CD4-positive, alpha-beta T cell treated with Interleukin-2 at 100 ng/mL for 4 hours (primary cell): ENCODE results near the gene OR52A5.
A peak's percentile ranks its signal among the peaks of the same experiment; 100 is the strongest.
"Not testable (repeated sequence)": the region's sequence is repeated elsewhere in the genome, so short reads cannot be mapped to it uniquely, and the experiment has no call there.

Source experiments
- DNase-seq: peaks from one replicate; pipeline ENCODE4 v3.0.0-alpha.2; 2020; ENCODE audit warnings: low spot score

Gene OR52A5

DNA sequence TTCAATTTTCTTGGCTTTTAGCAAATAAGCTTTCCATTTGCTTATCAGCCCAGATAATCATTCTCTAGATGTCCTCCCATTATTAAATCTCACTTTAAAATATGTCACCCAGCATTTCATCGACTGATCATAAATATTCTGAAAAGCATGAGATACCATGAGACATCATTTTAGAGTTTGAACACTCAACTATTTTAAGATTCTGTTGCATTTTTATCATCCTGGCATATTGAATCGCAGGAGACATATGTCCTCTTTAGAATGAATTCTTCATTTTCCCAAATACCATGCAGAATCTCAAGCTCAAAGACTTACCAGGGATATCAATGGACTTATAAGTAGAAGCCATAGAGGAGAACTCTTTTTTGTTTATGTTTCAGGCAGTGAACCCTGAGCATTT lies at the start of gene OR52A5:
Gene OR52A5 (minus strand): TSS at position 361 of the 400 bp plus-strand sequence. CDS start 5,714 bp downstream, outside the sequence.
- no peak for DNase-seq

DNA sequence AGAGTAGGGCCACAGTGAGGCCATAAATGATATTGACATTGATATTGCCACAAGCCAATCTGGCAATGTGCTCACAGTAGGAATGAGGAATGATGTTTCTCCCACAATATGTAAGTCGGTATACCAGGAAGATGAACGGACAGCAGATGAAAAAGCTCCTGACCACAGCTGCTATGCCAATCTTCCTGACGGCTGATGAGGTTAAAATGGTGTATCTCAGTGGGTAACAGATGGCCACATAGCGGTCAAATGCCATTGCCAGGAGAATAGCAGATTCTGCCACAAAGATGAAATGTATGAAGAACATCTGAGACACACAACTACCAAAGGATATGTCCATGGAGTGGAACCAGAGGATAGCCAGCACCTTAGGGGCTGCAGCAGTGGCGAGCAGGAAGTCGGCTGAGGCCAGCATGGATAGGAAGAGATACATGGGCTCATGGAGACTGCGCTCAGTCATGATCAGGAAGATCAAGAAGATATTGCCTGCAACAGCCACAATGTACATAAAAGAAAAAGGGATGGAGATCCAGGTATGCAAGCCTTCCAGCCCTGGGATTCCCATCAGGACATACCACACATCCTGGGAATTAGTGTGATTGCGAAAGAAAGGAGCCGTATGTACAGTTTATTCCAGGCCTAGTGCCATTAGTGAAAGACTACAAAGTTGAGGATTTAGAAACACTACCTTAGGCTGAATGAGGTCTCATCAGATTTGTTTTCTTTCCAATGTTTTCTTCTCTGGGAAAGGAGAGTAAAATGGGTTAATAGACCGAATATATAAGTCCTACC lies 40.1 kb upstream of the OR52A5 start:
- no peak for DNase-seq

DNA sequence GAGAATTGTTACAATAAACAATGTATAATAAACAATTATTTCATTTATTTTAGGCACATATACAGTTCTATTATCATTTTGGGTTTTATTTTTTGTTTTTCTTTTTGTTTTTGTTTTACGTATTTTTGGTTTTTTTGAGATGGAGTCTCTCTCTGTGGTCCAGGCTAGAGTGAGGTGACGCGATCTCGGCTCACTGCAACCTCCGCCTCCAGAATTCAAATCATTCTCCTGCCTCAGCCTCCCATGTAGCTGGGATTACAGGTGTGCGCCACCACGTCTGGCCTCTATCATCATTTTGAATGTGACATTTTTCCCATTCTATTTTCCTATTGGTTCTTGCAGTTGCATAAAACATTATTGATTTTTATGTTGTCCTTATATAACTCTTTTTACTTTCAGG lies 36.8 kb upstream of the OR52A5 start:
- no peak for DNase-seq

DNA sequence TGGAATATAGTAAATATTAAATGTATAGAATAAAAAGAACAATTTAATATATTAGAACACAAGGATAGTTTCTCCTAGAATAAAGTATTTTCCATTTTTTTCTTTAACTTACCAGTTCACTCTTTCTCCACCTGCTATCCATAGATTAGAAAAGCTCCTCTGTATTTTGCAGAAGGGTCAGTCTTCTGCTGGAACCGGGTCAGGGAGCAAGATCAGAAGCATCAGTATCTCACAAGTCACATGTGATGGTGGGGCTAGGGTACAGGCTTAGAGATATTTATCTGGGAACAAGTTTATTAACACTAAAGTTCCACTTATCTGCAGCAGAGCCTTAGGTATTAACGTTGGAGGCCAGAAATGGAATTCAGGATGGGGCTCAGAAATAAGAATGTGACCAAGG lies 33.7 kb upstream of the OR52A5 start:
- no peak for DNase-seq

DNA sequence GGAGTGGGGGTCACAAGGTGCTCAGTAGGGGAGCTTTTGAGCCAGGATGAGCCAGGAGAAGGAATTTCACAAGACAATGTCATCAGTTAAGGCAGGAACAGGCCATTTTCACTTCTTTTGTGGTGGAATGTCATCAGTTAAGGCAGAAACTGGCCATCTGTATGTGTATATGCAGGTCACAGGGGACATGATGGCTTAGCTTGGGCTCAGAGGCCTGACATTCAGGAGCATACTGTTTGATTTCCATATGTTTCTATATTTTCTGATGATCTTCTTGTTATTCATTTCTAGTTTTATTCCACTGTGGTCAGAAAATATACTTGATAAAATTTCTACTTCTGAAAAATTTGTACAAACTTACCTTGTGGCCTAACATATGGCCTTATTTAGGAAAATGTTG lies 27.7 kb upstream of the OR52A5 start:
- not testable (repeated sequence) for DNase-seq

DNA sequence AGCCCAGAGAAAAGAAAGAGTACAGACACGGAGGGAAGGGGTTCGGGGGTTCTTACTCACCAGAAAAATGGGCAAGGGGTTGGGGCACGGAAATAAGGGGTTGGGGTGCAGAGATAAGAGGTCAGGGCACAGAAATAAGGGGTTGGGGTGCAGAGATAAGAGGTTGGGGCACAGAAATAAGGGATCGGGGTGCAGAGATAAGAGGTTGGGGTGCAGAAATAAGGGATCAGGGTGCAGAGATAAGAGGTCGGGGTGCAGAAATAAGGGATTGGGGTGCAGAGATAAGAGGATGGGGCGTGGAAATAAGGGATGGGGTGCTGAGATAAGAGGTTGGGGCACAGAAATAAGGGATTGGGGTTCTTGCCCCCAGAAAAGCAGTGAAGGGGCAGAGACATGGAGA lies 26.7 kb upstream of the OR52A5 start:
- not testable (repeated sequence) for DNase-seq

DNA sequence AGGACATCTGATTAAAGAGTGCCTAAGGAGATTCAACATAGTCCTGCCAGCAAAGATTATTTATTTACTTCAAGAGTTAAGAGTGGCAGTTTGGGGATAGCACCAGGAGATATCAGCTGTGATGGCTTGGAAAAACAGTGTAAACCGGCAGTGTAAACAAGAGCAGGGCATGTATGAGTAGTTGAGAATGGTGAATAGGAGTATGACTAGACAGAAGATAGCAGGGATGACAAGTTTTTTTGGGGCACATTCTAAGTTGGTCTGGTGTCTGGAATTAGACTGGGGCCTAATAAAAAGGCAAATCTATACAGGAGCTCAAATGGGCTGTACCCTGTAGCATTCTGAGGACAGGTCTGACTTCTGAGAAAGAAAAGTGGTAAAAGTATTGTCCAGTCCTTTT lies 22.9 kb upstream of the OR52A5 start:
- not testable (repeated sequence) for DNase-seq

DNA sequence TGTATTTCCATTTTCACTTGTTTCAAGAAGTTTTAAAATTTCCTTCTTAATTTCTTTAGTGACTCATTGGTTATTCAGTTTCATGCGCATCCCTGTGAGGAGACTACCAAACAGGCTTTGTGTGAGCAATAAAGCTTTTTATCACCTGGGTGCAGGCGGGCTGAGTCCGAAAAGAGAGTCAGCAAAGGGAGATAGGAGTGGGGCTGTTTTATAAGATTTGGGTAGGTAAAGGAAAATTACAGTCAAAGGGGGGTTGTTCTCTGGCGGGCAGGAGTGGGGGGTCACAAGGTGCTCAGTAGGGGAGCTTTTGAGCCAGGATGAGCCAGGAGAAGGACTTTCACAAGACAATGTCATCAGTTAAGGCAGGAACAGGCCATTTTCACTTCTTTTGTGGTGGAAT lies 22.1 kb upstream of the OR52A5 start:
- DNase-seq = not testable (repeated sequence)

DNA sequence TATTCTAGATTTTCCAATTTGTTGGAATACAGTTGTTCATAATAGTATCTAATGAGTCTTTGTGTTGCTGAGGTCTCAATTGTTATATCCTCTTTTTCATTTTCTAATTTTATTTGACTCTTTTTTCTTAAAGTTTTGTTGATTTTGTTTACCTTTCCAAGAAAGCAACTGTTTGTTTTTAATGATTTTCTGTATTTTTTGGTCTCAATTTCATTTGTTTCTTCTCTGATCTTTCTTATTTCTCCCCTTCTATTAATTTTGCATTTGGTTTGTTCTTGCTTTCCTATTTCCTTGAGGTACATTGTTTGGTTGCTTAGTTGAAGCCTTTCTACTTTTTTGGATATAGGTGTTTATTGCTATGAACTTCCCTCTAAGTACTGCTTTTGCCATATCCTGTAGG lies 21.6 kb upstream of the OR52A5 start:
- no peak for DNase-seq

DNA sequence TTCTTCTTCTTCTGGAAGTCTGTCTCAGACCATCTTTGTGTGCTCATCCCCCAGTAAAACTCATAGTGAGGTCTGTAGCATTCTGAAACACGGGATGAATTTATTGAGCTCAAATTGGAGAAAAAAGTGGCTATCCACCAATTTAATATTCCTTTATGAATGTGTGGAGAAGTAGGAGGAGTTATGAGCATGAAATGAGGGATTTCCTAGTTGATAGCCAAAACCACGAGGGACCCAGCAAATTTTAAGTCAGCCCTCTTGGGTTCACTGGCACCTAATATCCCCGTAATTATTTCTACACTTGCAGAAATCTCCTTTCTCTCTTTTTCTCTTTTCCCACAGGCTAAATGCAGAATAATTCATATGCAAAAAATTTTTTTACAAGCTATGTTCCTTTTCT lies 16.5 kb upstream of the OR52A5 start, which contains the start of gene OR52A1:
Gene OR52A1 (minus strand): TSS at position 101 of the 400 bp plus-strand sequence. CDS start 2,388 bp downstream, outside the sequence.
- DNase-seq = no peak

DNA sequence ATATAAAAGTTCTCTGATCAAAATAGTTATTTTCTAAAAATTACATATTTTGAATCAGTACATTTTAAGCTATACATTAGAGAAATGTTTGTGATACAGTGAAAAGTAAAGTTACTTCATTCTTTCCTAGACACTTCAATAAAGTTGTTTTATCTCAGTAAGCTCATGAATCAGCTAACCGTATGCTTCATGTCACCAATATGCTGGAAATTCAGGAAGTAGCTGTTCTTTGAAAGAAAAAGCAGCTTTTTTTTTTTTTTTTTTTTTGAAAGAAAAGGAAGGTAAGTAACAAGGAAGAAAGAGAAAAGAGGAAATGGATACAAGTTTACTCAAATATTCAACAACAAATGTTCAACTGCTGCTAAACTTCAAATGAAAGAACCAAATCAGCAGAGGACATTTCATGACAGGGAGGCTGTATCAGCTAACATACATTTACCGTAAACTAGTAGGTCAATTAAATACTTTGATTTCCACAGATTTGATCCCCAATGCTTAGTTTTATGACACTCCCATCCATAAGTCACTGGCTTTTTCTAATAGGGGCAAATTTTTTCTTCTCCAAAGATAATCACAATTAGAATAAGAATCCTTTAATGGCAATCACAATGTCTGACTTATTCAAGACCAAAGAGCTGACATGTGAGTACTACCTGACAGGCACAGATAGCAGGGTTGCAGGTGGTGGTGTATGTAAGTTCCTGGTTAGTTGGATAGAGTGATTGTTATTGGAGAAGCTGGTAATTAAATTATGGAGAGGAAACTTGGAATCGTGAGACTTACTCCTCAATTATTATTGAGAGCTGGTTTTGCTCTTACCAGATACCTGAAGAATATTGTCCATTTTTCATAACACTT lies 15.6 kb upstream of the OR52A5 start:
- no peak for DNase-seq

DNA sequence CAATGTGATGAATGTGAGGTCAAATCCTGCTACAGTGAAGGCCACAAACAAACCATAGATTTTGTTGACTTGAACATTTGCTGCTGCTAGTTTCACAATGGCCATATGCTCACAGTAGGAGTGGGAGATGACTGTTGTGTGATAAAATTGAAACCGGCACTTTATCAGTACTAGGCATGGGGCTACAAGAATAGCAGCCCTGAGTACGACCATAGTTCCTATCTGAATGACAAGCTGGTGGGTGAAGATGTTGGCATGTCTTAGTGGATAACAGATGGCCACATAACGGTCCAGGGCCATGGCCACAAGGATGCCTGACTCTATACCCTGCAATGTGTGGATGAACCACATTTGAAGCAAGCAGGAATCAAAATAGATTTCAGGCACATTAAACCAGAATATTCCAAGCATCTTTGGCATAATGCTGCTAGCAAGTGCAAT lies 13.6 kb upstream of the OR52A5 start:
- DNase-seq = no peak

DNA sequence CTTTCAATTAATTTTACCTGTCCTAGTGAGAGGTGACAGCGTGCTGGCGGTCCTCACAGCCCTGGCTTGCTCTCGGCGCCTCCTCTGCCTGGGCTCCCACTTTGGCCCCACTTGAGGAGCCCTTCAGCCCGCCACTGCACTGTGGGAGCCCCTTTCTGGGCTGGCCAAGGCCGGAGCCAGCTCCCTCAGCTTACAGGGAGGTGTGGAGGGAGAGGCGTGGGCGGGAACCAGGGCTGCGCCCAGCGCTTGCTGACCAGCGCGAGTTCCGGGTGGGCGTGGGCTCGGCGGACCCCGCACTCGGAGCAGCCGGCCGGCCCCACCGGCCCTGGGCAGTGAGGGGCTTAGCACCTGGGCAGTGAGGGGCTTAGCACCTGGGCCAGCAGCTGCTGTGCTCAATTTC lies 6.0 kb upstream of the OR52A5 start:
- DNase-seq = not testable (repeated sequence)

DNA sequence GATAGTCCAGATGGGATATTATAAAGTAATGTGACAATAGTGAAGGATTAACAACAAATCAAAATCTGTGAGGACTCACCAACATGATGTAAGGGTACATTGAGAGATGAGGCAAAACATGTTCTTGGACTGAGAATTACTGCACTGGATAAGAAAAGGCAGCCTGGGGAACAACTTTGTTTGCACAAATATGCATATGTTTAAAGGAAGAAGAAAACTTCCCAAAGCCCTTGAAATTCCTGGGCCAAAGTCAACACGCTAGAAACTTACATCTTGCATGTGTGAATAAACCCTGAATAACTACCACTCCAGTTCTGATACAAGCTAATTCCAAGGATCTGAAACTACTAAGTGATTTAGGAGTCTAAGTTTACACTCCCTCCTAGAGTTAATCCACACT lies 1.1 kb downstream of the OR52A5 start:
- no peak for DNase-seq

DNA sequence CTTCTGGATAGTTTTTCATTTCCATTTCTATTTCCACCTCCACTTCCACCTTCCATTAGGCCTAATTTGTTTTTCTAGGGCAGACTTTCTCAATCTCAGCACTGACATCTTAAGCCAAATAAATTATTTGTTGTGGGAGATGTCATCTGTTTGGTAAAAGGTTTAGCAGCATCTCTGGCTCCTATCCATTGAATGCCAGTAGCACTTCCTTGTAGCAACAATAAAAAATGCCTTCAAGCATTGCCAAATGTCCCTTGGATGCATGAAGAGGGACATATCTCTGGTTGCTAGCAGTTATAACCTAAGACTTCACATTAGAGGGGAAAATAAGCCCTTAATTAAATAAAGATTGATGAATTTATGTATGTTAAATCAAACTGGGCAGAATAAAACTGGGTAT lies 1.9 kb downstream of the OR52A5 start:
- DNase-seq = no peak

DNA sequence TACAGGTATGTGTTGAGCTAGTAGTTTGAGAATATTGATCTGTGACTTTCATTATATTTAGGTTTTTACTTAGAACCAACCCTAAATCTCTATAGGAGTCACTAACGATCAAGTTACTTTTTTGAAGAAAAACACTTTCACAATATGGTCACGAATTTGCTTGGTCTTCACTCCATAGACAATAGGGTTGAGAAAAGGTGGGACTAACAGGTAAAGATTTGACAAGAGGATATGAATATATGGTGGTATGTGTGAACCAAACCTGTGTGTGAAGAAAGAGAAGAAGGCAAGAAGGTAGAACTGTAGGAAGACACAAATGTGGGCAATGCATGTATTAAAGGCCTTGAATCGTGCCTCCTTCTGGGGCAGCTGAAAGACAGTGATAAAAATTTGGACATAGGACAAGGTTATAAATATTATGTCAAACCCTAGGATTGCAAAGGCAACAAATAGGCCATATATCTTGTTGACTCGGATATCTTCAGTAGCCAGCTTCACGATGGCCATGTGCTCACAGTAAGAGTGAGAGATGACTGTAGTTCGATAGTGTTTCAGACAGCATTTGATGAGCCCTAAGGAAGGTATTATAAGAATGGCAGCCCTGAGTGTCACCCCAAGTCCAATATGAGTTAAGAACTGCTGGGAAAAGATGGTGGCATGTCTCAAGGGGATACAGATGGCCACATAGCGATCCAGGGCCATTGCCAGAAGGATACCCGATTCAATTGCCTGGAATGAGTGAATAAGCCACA lies 6.4 kb downstream of the OR52A5 start:
- DNase-seq = no peak

DNA sequence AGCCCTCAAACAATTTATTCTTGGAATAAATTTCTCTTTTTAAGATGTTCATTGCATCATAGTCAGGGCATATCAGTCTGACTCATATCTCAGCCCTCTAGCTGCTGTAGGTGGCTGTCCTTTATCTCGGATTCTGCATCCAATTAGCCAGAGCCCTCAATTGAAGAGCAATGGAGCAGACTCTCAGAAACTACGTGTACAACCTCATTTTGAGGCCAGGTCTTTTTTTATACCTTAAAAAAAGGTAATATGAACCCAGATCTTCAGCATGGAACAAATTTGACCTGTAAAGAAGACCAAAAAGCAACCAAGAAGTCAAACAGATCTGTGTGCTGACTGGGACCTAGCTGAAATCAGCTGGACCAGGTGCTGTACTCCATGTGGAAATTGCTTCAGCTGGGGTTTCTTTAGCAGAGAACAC lies 8.7 kb downstream of the OR52A5 start:
- no peak for DNase-seq

DNA sequence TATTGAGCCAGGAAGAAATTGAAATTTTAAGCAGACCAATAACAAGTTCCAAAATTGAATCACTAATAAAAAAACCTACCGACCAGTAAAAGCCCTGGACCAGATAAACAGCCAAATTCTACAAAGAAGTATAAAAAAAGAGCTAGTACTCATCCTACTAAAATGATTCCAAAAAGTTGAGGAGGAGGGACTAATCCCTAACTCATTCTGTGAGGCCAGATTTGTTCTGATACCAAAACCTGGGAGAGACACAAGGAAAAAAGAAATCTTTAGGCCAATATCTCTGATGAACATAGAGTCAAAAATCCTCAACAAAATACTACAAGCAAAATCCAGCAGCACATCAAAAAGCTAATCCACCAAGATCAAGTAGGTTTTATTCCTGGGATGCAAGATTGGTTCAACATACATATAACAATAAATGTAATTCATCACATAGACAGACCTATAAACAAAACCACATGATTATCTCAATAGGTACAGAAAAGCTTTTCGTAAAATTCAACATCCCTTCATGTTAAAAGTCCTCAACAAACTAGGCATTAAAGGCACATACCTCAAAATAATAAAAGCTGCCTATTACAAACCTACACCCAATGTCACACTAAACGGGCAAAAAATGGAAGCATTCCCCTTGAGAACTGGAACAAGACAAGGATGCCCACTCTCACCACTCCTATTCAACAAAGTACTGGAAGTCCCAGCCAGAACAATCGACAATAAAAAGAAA lies 13.1 kb downstream of the OR52A5 start:
- no peak for DNase-seq

DNA sequence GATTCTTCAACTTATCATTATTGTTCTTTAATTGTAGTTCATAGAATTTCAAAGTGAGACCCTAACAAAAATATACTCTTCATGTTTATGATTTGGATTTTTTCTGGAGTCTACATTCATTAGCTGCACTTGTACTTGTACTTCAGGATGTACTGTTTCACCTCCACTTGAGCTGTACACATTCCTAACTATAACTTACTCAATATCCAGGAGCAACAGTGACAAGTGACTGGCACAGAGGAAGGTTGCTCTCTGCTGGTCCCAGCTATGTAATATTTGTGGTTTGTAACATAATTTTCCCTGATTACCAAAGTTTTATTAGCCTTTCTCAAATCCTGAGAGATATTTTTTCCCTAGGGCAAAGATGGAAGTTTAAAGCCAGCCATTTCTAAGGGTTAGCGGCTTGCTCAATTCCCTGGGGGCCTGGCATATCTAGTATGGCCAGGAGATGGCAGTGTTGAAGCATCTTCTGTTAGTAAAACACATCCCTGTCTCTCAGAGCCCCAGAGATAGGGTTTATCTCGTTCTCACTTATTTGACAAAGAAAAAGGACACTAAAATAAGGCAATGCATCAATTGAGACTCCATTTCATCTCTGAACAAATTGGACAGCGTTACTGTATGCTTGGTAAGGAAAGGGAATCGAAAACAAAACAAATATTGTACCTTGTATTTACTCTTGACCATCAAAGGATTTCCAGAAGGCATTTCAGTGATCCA lies 14.2 kb downstream of the OR52A5 start:
- DNase-seq = peak; percentile 39

DNA sequence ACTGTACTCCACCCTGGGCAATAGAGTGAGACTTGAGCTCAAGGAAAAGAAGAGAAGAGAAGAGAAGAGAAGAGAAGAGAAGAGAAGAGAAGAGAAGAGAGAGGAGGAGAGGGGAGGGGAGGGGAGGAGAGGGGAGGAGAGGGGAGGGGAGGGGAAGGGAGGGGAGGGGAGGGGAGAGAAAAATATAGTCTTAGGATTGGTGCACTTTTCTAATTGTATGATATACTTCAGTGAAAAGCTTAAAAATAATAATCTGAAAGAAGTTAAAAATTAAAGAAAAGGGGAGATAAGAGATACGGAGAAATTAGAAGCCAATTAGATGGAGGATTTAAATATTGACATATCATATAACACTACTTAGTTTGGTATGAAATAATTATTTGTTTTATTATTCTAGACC lies 19.3 kb downstream of the OR52A5 start:
- no peak for DNase-seq

DNA sequence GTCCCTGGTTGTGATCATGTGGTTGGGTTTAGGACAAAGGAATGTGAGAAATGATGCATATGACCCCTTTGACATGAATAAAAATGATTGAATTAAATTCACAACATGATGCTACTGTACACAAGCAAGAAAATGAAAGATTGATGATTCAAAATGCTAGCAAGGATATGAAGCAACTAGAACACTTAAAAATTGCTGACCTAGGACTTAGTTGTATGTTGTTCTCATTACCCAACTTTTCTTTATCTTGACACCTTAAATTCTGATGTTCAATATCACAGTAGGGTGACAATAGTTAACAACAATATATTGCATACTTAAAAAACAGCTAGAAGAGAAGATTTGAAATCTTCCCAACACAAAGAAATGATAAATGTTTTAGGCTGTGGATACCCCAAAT lies 20.6 kb downstream of the OR52A5 start:
- DNase-seq = no peak
